Uterus (tissue), 2 donors: ENCODE data around the gene TMEM37.

ENCODE experiments used
- CTCF ChIP-seq, 4 experiments: fragments of 200-600 bp in 2 of 4; fragments of 450-650 bp in 2 of 4; sonication (generic) in 2 of 4; IDR thresholded peaks; one replicate each; pipeline ENCODE4 v1.5.1; 2016 to 2019; ENCODE audit warnings: antibody characterized with exemption in 4 of 4, mild to moderate bottlenecking in 2 of 4, moderate library complexity in 1 of 4
- POLR2A ChIP-seq, 2 donors: fragments of 450-650 bp; IDR thresholded peaks; one replicate each; pipeline ENCODE4 v1.6.1; 2016; ENCODE audit warnings: antibody characterized with exemption in 2 of 2, mild to moderate bottlenecking in 1 of 2, moderate library complexity in 1 of 2

- TF ChIP-seq POLR2A (IDR thresholded peaks at IDR 0.05) (no peak), CTCF (IDR thresholded peaks at IDR 0.05) (no peak)
Measured at GRCh38 chr2:119465687-119466086, 34.0 kb downstream of the TMEM37 start.
